Fibroblast of the conjunctiva (primary cell): Measurements from ENCODE around the gene LAMB1.
A peak's percentile ranks its signal among the peaks of the same experiment; 100 is the strongest.
"Not testable (repeated sequence)": the region's sequence is repeated elsewhere in the genome, so short reads cannot be mapped to it uniquely, and the experiment has no call there.

Experiments used
- DNase-seq: peaks from one replicate; pipeline ENCODE4 v3.0.0-alpha.2; 2010; ENCODE audit warnings: low read depth

Gene LAMB1

DNA sequence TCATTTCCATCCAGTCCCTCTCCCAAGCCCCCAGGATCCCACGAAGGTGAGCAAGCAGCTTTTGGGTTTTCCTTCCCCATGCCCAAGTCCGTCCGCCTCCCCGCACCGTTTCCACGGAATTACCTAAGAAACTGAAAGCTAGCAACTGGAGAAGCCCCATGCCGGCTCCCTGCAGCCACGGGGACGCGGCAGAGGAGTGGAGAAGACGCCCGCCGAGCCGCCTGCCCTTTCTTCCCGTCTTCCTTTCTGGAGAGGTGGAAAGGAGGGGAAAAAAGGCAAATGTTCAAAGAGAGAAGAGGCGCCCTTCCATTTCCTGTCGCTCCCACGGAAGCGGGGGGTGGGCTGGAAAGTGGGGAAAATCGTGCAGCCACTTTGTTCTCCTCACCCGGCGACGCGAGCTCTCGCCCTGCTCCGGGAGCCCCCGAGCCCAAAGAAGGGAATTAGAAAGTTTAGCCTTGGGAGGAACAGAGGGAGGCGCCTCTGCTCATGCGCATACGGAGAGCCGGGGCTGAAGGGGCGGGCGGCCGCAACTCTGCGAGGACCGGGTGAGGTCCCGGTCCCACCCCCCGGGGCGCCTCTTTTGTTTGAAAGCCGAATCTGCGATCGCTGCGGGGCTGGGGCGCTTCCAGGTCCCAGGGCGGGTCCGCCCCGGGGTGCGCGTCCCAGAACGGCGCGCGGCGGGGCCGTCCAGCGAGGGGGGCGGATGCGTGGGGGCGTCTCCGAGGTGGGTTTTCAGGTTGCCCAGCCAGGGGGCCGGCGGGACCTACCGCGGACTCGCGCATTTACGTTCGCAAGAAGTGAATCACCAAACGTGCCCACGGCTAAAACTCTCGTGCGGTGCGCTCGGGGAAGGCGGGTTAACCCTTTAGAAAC is at the start of gene LAMB1:
LAMB1 (minus strand) TSS at position 436 of the 873 bp plus-strand sequence; CDS start at position 160, 276 bp downstream.
- DNase-seq: peak; percentile 65

DNA sequence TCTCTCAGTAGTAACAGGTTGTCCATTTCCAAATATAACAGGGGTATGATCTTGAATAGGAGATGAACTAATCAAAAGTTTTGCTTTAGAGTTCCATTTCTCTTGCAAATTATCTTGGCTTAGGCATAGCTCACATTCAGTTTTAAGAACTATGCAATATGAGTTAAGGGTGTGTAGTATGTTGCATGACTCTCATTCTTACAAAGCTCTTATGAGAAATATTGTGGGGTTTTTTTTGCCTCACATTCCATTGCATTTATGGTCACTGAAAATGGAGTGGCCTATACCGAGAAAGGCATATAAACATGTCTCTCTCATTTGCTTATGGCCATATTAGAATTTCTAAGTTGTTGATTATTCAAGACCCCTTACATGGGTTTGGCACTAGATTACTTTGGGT is 48.5 kb upstream of the LAMB1 start:
- DNase-seq: no peak

DNA sequence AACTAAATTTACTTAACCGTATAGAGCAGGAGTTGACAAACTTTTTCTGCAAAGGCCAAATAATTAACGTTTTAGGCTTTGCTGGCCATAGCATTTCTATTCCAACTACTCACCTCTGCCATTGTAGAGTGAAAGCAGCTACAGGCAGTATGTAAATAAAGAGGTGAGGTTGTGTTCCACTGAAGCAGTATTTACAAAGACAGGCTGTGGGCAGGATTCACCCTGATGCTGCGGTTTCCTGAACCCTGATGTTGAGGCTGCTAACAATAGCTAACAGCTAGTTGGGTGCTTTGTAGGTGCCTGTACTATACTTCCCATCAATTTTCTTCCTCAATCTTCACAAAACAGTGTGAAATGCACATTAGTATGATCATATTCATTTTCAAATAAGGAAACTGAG is 47.0 kb upstream of the LAMB1 start:
- no peak for DNase-seq

DNA sequence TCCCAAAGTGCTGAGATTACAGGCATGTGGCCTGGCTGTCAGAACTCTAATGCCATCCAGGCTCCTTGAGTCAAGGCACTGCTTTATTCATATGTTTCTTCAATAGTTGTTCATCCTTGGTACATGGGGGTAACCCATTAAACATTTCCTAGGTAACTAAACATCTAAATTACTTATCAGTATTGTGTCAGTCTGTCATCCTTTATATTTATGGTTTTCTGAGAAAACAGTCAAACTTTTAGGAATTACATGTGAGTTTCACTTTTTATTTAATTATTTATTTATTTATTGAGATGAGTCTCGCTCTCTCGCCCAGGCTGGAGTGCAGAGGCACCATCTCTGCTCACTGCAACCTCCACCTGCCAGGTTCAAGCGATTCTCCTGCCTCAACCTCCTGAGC is 45.5 kb upstream of the LAMB1 start:
- DNase-seq: no peak

DNA sequence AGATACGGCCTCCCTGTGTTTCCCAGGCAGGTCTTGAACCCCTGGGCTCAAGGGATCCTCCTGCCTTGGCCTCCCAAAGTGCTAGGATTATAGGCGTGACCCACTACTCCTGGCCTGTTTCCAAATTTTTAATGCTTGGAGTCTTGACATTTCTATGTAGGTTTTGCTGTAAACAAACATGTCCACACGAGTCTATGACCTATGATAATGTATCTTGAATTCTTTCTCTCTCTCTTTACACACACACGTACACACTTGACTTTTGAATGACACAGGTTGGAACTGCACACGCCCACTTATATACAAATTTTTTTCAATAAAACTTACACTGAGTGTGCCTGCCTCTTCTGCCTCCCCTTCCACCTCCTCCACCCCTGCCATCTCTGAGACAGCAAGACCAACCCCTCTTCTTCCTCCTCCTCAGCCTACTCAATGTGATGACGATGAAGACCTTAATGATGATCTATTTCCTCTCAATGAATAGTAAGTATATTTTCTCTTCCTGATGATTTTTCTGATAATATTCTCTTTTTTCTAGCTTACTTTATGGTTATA is 44.1 kb upstream of the LAMB1 start:
- no peak for DNase-seq

DNA sequence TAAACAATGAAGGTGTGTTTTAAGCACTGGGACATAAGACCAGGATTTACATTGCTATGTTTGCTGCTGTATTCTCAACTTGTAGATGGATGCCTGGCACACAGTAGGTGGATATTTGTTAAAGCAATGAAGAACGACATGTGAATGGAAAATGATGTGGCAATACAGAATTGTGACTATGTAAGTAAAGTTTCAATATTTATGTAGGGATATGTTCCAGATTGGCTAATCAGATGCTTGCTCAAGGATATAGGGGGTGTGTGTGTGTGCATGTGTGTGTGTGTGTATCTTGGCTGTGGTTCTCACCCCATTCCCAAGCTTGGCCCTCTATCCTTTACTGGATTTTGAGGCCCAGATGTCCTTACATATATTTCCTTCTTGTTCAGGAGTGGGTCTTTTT is 42.7 kb upstream of the LAMB1 start:
- DNase-seq: peak; percentile 49

DNA sequence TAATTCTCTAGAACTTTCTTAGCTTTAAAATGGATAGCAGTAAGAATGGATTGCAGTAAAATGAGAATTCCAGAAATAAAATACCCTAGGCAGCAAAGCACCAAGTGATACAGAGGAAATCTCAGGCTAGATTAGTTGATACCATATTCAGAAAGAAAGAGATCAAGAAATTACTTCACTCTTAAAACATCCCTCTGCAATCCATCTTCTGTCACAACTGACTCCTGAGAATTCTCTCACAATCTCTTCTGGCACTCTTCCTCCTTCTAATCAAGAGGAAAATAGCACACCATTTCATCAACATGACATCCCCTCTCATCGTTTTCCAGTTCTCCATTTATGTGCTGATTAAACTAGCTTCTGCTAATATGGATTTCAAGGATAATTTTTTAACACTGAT is 42.2 kb upstream of the LAMB1 start:
- DNase-seq: no peak

DNA sequence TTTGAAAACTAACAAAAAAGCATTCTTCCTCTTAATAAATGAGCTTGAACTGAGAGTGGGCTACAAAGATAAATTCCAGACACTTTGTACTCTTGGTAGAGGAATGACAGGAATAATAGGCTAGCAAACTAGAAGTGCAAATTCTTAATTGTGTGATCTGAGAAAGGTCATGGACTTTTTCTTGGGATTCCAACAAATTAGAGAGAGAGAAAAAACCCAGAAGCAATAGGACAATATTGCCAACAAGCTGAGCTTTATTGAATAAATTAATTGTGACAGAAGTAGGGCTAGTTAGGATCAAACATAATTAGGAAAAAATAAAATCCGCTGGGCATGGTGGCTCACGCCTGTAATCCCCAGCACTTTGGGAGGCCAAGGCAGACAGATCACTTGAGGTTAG is 41.4 kb upstream of the LAMB1 start:
- no peak for DNase-seq

DNA sequence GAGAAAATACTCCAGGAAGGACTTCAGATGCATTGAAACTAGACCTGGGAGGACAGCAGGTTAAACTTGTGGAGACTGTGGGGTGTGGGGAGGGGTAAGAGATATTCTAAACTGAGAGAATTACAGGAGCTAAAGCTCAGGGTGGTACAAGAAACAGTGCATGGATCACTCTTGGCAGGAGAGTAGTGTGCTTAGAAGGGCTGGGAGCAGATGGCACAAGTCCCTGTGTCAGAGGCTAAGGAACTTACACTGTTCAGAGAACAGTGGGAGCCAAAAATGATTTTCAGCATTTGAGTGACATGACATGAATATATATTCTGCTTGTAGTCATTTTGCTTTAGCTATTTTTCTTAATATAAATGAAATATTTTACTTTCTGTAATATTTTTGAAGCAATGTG is 36.0 kb upstream of the LAMB1 start:
- no peak for DNase-seq

DNA sequence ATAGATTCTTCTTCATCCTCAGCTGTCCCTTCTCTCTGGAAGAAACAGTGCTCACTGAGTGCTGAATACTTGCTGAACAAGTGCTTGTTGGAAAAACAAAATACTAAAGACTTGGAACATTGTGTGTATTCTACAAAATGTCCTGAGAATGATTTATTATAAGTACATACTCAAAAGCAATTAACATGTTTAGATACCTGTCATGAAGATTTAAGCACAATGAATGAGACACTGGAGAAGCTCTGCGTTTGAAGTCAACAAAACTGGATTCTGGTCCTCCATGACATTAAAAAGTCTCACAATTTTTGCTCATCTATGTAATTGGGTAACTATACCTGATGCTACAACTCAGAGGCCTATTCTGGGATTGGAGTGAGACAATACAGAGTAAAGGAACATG is 34.8 kb upstream of the LAMB1 start:
- DNase-seq: no peak

DNA sequence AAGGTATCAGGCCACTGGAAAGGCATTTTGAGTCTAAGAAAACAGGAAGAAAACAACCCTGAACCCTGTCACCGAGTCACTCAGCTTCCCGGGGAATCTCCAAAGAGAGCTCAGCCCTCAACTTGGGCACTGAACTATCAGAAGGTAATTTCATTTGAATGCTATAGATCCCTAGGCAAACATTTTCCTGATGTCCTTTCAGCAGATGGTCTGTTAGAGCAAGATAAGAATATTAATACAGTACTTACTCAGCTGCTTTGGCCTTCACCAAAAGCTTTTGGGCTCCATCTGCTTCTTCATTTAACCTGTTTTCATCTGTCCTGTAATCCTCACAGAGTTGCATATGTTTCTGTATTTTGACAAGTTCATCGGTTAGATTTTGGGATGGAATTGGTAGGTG is 34.2 kb upstream of the LAMB1 start:
- DNase-seq: no peak

DNA sequence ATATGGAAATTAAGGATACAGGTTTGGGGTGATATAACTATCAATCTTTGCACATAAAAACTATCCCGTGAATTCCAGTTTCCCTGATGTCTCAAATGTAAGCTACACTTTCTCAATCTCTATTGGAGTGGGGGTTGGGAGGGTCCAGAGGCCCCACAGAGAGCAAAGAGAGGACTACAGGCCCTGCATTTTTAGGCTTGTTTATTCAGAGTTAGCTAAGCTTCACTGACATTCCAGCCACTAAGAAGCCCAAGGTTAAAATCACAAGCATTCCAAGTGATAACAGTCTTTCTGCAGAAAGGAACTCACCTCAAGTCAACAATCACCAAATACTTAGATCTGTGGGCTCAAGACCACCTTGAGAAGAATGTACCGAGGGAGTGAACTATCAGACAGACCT is 31.6 kb upstream of the LAMB1 start:
- DNase-seq: no peak

DNA sequence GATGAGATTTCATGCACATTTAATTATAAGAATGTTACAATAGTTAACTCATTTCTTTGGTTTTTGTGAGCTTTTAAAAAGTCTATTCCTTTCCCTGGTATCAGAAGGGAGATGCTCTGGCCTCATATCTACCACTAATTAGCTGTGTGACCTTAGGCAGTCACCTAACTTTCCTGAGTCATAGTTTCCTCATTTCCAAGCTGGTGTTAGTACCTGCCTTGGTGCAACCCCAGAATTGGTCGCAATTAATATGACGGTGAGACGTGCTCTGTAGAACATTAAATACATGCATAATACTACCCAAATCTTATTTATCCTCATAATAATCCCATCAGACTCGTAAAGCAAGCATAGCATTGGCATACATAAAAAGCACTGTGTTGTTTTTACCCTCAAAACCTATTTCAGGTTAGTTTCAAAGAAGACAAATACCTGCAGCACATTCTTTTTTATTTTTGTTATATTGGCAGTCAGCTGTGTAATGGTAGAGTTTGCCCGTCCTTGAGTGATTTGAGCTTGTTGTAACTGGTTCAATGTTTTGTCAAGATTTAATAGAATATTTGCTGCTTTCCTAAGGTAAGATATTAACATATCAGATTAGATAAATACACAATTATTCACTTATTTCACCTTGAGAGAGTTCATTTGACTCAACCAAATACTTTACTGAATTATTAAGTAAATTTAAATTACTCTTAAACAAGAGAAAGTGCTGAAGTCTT is 31.0 kb upstream of the LAMB1 start:
- no peak for DNase-seq

DNA sequence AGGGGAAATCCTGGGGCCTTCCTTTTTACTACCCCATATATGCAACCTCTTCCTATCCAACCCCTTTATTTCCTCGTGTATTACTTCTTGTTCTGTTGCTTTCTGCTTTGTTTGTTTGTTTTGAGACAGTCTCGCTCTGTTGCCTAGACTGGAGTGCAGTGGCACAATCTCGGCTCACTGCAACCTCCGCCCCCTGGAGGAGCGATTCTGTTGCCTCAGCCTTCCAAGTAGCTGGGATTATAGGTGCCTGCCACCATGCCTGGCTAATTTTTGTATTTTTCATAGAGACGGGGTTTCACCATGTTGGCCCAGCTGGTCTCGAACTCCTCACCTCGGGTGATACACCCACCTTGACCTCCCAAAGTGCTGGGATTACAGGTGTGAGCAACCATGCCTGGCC is 30.3 kb upstream of the LAMB1 start:
- not testable (repeated sequence) for DNase-seq

DNA sequence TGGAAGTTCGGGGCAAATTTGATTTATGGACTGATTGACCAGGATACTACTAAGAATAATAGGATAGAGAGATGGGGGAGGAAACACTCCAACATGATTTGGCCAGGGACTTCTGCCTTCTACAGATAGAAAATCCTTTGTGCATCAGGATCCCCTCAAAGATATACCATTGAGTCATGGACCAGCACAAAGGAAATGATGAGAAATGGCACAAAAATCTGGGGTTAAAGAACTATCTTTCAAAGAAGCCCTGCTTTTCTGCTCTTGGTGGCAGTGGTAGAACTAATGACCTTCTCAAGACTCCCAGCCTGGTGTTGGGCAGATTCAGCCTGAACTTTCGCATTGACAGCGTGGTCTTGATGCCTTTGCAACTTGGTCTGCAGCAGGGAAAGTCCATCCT is 27.6 kb upstream of the LAMB1 start:
- no peak for DNase-seq

DNA sequence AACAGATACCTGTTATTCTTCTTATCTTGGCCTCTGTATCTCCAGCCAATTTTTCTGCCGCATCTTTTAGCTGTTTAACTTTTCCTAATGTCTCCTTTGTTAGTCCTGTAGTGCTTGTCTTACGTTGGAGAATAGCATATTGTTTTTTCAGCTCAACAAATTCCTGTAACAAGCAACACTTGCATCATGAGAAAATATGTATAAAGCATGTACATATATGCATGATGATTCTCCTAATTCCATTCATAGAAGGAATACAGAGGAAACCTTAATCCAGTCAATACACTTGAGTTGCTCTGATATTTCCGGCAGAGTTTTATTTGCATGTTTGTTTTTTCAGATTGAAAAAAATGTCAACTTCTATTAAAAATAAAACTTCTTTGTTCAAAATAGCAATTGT is 26.1 kb upstream of the LAMB1 start:
- no peak for DNase-seq

DNA sequence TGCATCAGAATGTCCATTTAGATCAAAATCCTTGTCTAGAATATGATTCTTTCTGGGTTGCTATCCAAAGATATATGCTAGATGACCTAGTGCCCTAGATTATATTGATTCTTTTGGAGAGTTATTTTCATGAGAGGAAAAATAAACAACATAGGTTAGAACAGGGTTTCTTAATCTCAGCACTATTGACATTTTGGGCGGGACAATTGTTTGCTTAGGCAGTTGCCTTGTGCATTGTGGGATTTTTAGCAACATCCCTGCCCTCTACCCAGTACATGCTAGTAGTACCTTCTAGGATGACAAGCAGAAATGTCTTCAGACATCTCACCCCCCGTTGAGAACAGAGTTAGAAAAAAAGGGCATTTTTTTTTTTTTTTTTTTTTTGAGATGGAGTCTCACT is 25.1 kb upstream of the LAMB1 start:
- DNase-seq: no peak

DNA sequence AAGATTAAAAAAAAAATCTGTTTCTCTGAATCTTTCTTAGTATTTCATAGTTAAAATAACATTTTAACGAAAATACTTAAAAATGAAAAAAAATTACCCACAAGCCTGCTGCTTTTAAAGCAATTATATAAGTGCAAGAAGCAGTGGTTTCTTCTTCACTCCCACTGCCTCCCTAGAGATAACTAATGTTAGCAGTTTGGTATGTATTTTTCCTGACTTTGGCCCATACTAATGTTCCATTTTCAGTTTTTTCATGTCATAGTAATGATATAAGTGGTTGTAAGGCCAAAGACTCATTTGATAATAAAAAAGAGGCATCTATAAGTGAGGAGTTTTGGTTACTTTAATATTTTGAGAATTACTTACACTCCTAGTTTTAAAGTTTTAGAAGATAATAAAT is 24.3 kb upstream of the LAMB1 start:
- no peak for DNase-seq

DNA sequence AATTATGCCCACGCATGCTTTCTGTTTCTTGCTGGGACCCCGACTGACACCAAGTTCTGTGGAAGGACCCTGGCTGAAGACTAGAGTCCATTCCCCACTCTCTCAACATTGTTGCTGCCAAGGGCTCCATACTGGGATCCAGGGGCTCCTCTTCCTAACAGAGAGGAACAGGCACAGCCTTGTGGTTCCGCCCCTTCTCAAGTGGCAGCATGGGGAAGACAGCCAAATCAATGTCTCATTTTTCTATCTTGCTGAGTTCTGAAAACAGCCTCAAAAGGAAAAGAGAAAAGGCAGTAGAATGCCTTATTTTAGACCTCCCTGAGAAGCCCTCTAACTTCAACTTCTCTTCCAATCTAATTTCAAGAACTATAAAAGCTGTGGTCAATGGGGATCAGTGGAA is 23.7 kb upstream of the LAMB1 start:
- no peak for DNase-seq

DNA sequence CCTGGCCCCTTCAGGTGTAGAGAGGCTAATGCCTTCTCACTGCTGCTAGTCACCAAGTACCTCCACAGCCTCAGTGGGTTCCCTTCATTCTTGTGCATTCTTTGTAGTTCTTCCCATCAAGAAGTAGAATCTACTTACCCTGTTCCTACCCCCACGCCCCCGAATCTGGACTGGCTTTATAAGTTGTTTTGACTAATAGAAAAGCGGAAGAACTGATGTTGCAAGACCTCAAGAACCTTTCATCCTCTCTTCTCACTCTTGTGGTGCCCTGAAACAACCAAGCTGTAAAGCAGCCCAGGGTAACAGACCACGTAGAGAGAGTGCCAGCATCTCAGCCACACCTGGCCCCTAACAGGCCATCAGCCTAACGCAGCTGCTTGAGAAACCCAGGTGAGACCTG is 23.2 kb upstream of the LAMB1 start:
- no peak for DNase-seq

DNA sequence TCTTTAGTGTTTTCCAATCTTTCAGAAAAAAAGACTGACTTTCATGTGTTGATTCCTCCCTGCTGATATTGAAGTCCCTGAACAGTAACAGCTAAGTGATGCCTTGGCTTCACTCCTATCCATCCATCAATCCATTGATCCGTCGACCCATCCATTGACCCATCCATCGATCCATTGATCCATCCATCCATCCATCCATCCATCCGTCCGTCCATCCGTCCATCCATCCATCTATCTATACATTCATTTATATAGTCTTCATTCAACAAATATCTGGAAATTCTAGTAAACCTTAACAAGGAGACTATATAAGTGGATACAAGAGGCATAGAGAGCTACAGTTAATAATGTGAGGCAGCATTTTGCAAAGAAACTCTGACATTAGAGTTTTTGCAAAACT is 21.6 kb upstream of the LAMB1 start:
- DNase-seq: no peak

DNA sequence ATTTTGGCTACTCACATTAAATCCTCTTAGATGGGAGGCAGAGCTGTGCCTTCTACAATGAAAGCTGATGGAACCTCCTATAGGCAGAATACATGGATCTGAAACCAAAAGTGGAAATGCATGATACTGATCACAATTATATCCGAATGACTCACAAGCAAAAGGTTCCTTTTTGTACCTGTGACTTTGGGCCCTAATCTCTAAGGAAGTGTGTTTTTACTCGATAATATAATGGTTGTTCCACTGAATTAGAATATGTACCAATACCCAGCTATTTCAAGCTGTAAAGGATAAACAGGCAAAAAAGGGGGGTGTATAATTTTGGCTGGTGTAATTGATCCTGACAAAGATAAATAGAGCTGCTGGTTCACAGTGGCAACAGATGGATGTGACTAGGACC is 17.6 kb upstream of the LAMB1 start:
- DNase-seq: no peak

DNA sequence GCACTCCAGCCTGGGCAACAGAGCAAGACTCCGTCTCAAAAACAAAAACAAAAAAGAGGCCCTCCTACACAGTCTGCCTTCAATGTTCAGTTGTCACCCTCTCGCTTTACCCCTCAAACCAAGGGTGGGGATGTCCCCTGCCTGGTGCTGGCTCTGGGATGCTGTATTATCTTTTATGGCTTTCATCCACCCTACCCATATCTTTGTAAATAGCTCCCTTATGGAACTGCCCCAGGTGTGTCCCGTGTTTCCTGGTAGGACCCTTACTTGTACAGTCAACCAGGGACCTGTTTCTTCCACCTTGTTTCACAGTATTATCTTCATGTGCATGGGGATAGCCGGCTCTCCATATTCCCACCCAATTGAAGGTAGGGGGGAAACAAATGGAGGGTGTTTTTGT is 15.7 kb upstream of the LAMB1 start:
- no peak for DNase-seq
